ENCODE results near the gene RPTOR. TPM values are rescaled to one million over a fixed set of nuclear protein-coding genes. Genes with fewer than 3 reads are reported as not detected.
A peak's percentile ranks its signal among the peaks of the same experiment; 100 is the strongest.

Gene RPTOR
- total RNA-seq, 6 donors from 2014 or later: 26.8 to 109 (median 36.8) TPM

DNA sequence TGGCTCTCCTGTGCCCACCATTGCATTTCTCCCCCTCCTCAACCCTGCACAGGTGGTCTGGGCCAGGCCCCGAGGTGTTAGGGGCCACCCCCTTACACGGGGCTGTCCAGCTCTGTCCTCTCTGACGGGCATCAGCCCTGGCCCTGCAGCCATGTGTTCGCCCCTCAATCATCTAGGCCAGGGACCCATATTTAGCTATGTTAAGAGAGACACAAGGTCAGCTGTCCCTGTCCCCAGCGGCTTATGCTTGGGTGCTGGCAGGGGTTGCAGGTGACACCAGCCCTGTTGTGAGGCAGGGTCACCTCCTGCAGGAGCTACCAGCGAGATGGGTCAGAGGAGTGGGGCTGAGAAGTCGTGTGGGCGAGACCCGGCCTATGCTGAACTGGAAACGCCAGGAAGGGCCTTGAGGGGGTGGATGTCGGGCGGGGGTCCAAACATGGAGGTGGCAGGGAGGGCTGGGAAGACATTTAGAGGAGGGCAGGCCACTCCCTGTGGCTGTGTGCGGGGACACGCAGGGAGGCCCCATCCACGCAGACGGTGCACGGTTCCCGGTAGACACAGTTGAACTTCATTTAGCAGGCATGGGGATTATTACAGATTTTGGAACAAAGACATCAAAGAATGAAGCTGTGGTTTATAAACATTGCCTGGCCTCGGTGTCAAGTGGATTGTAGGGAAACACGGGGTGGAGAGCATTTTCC is 313.8 kb downstream of the RPTOR start:
- H3K27ac ChIP-seq: peak overlapping the region in 1 of 4 donors; percentile 24
- H3K27me3 ChIP-seq: no peaks in the 10 kb centered on the region
- TF ChIP-seq, protein P1, sequence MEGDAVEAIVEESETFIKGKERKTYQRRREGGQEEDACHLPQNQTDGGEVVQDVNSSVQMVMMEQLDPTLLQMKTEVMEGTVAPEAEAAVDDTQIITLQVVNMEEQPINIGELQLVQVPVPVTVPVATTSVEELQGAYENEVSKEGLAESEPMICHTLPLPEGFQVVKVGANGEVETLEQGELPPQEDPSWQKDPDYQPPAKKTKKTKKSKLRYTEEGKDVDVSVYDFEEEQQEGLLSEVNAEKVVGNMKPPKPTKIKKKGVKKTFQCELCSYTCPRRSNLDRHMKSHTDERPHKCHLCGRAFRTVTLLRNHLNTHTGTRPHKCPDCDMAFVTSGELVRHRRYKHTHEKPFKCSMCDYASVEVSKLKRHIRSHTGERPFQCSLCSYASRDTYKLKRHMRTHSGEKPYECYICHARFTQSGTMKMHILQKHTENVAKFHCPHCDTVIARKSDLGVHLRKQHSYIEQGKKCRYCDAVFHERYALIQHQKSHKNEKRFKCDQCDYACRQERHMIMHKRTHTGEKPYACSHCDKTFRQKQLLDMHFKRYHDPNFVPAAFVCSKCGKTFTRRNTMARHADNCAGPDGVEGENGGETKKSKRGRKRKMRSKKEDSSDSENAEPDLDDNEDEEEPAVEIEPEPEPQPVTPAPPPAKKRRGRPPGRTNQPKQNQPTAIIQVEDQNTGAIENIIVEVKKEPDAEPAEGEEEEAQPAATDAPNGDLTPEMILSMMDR (IDR thresholded peaks at IDR 0.05): no peak
- no peak for TF ChIP-seq POLR2A (IDR thresholded peaks at IDR 0.05)
- TF ChIP-seq POLR2AphosphoS5 (IDR thresholded peaks at IDR 0.05): no peak
- no peak for TF ChIP-seq EP300 (IDR thresholded peaks at IDR 0.05)
- no peak overlapping the region for H3K4me3 ChIP-seq
- H3K4me1 ChIP-seq: peaks cover 8 to 32% (median 20%) of the 10 kb centered on the region in 4 donors
- ATAC-seq (ENCODE audit: low FRiP score in 2 of 2) (no peak), DNase-seq (peak in 1 of 2 donors; percentile 68)
- peaks cover 0 to 23% (median 12%) of the 10 kb centered on the region in 4 donors for H3K36me3 ChIP-seq
- H3K9me3 ChIP-seq: no peaks in the 10 kb centered on the region
- 75 to 84% methylated on average over 16 to 20 of the region's 20 CpGs for WGBS, 2 donors

DNA sequence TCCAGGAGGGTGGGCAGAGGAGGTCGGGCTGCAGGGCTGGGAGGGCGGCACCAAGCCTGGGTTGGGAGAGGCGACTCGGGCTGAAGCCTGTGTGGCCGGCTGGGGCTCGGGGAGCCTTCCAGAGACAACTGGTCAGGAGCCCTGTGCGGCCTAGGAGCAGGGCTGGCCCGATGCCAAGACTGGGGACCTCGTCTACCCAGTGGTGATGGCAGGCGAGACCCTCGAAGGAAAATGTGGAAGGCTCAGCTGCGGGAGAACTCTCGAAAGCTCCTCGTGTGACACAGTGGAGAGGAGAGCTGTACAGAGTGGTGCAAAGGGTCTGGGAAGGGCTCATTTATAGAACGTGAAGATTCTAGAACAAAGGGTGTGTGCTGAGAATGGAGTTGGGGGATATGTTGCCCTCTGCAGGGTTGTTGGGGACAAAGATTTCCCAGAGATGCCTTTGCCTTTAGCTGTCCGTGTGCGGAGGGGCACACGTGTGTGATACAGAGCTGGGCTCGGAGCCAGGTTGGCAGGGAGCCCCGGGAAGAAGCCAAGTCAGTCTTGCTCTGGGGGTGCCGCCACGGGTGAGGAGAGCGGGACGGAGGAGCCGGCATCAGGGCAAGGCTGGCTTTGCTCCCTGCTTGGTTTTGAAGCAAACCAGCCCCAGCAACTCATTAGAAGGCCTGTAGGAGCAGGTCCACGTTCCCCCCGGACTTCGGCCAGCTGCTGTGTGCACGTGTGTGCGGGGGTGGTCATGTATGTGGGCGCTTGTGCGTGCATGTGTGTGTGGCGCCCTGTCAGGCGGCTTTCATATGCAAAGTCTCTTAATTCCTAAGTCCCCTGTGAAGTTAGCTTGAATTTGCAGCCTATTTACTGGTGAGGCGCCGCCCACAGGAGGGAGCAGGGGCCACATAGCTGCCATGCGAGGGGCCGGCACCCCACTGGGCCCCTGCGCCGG is 314.6 kb downstream of the RPTOR start:
- no peak for TF ChIP-seq POLR2A (IDR thresholded peaks at IDR 0.05)
- TF ChIP-seq POLR2AphosphoS5 (IDR thresholded peaks at IDR 0.05): peak; percentile 18 to 32
- TF ChIP-seq, protein P1 (IDR thresholded peaks at IDR 0.05): peak in 1 of 6 experiments; percentile 11
- Histone ChIP-seq H3K27ac (peak overlapping the region in 1 of 4 donors; percentile 24), H3K4me3 (no peak overlapping the region), H3K4me1 (peaks cover 8 to 32% (median 20%) of the 10 kb centered on the region in 4 donors), H3K9me3 (no peaks in the 10 kb centered on the region), H3K36me3 (peaks cover 0 to 26% (median 13%) of the 10 kb centered on the region in 4 donors), H3K27me3 (no peaks in the 10 kb centered on the region)
- DNase-seq (peak in 1 of 2 donors; percentile 80), ATAC-seq (ENCODE audit: low FRiP score in 2 of 2) (peak in 1 of 2 donors; percentile 14)
- WGBS, 2 donors: 76% methylated on average over 31 to 35 of the region's 40 CpGs

DNA sequence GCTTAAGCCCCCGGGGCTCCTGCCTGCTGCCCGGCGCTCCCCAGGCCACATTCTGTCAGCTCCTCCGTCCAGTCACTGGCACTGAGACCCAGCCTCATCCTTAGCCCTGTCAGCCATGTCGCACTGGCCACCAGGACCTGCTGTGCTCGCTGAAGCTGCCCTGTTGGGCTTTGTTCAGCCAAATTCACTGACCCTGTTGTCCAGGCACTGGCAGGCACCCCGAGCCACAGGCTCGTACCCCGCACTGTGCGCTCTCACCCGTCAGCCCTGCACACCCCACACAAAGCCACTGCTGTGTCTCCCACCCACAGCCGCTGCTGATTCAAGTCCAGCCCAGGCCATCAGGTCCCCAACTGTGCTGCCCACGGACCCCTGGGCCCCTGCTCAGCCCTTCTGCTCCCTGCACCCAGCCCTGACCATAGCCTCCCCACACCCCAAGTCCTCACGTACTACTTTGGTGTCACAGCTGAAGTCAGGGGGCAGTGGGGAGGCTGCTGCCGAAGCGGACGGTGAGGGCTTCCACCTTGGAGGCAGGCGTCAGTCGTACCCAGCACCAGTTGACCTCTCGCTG is 315.5 kb downstream of the RPTOR start:
- Histone ChIP-seq H3K27me3 (no peaks in the 10 kb centered on the region), H3K4me3 (no peak overlapping the region), H3K9me3 (no peaks in the 10 kb centered on the region), H3K27ac (no peak overlapping the region), H3K4me1 (peaks cover 8 to 32% (median 20%) of the 10 kb centered on the region in 4 donors), H3K36me3 (peaks cover 0 to 26% (median 14%) of the 10 kb centered on the region in 4 donors)
- ATAC-seq (ENCODE audit: low FRiP score in 2 of 2) (no peak), DNase-seq (peak in 1 of 2 donors; percentile 65)
- WGBS, 2 donors: 98 to 99% methylated on average over 12 to 20 of the region's 20 CpGs
- TF ChIP-seq POLR2A (IDR thresholded peaks at IDR 0.05) (no peak), POLR2AphosphoS5 (IDR thresholded peaks at IDR 0.05) (no peak), EP300 (IDR thresholded peaks at IDR 0.05) (no peak)
- TF ChIP-seq, protein P1 (IDR thresholded peaks at IDR 0.05): no peak

DNA sequence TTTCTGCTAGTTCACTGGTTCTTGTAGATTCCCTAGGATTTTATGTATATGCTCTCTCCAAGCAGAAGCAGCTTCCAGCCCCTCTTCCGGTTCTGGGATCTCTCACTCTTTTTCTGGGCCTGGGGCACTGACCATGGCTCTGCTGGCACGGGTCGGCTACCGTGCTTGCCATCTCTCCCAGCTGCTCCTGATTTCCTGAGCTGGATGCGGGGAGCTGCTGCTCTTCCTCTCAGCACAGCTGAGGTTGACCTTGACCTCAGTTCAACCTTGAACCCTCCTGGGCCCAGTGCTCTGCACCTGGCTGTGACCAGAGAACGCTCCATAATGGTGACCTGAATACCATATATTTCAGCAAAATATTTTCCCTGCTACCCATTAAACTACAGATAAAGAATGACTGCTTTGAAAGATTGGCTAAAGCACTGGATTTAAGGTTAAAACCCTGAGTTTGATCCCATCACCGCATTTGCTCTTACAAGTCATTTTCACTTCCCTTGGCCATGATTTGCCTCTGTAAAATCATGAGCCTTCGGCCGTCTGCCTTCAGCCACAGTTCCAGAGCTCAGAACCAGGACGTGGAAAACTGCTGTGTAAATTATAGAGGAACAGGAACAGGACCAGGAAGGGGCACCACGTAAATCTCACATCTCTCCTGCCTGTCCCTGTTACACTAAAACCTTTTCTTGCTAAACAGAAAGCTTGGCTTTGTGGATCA is 316.2 kb downstream of the RPTOR start:
- Histone ChIP-seq H3K36me3 (peaks cover 0 to 20% (median 8%) of the 10 kb centered on the region in 4 donors), H3K4me3 (no peak overlapping the region), H3K9me3 (no peaks in the 10 kb centered on the region), H3K27ac (peak overlapping the region in 1 of 4 donors; percentile 6), H3K27me3 (no peaks in the 10 kb centered on the region), H3K4me1 (peaks cover 8 to 32% (median 20%) of the 10 kb centered on the region in 4 donors)
- 67 to 72% methylated on average over 11 of the region's 11 CpGs for WGBS, 2 donors
- TF ChIP-seq EP300 (IDR thresholded peaks at IDR 0.05) (no peak), POLR2A (IDR thresholded peaks at IDR 0.05) (no peak)
- ATAC-seq (ENCODE audit: low FRiP score in 2 of 2): no peak
- DNase-seq: no peak

All from upper lobe of left lung (tissue), 6 donors.